Forelimb muscle (tissue), 1 donor: Measurements from ENCODE around the gene DSC2. TPM values are rescaled to one million over a fixed set of nuclear protein-coding genes. Genes with fewer than 3 reads are reported as not detected.
"Not testable (repeated sequence)": the region's sequence is repeated elsewhere in the genome, so short reads cannot be mapped to it uniquely, and the experiment has no call there.

Source experiments
- DNase-seq: peaks from one replicate; pipeline ENCODE4 v3.0.0-alpha.2; 2013; ENCODE audit warnings: low read depth
- polyA plus RNA-seq: library from polyadenylated mRNA; unstranded; fragments of 120-200 nt; gene quantifications from one replicate; pipeline ENCODE4 v1.2.1, GENCODE V29; 2013; ENCODE audit not compliant: insufficient read length

Gene DSC2
- polyA plus RNA-seq, 1 donor = 10.1 TPM

- no peak for DNase-seq
Measured at GRCh38 chr18:31043709-31044108, 58.5 kb downstream of the DSC2 start.

DNA sequence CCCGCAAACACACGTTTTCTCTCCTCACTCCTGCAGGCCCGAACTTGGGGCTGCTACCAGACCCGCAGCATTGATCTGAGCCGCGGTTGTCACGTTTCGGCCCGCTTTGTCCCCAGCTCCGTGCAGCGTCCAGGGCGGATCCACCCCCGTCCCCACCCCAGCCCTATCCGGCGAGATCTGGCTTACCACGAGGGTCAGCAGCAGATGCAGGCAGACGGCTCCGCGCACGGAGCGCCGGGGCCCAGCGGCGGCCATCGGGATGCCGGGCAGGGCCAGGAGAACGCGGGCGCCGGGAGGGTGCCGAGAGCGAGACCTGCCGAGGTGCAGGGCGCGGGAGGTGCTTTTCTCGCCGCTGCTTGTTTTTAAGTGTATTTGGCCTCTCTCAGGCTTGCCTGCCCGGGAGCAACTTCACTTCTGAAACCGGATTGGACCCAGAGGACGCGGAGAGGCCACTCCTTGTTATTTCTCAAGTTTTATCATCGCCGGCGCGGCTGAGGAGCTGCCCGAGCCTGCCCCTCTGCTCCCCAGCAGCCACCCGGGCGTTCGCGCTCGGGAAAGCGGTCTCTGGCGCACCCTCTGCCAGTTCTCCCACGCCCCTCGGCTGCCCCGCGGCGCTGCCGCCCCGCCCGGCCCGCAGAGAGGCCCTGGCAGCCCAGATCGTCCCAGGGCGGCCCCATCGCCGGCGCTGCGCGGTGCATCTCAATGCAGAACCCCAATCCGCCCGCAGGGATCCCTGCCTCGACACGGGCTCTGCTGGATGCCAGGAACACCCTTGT lies 59.6 kb downstream of the DSC2 start, which contains the start of gene DSC3:
Gene DSC3, minus strand, starts transcription at position 337 of the 776 bp plus-strand sequence. Its CDS starts 82 bp downstream, at position 255.
- no peak for DNase-seq

DNA sequence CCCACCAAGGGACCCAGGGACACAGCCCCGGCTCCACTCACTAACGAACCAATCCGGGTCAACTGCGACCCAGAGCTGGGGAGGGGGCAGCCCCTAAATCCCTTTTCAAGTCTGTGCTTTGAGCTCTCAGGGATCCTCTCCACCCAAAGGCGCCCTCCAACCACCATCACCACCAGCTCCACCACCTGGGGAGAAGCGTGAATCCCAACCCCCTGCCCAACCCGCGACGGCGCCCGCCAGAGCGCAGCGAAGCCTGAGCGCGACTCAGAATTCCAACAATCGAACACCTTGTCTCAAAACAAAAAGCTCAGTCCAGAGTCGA lies 60.2 kb downstream of the DSC2 start:
- DNase-seq = no peak

GRCh38 chr18:31041271-31042083 lies 60.7 kb downstream of the DSC2 start:
- DNase-seq = no peak

DNA sequence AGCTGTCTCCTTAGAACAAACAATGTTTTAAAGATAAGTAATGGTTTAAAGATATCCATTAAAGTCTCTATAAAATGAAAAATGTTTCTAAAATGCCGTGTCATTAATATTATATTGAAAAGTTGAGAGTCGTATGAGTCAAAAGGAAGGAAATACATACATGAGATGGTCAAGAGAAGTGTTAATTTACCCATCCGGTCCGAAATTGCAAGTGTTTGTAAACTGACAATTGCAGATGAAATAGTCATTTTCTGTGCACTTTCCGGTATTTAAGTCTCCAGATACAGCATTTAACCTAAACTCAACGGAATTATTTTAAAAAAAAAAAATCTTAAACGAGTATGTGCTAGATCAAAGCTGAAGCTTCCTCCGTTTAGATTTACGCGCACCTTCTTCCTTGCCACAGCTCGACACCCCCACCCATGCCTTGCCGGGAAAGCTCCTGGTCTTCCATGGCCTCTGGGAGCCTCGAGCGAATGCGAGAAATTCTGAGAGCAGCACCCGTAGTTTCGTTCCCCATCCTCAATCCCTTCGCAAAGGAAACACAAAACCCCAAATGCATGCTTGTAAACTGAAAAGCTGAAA lies 61.4 kb downstream of the DSC2 start:
- no peak for DNase-seq

GRCh38 chr18:31039426-31039825 lies 62.8 kb downstream of the DSC2 start:
- DNase-seq = no peak

GRCh38 chr18:31037686-31038085 lies 64.5 kb downstream of the DSC2 start:
- DNase-seq = not testable (repeated sequence)

DNA sequence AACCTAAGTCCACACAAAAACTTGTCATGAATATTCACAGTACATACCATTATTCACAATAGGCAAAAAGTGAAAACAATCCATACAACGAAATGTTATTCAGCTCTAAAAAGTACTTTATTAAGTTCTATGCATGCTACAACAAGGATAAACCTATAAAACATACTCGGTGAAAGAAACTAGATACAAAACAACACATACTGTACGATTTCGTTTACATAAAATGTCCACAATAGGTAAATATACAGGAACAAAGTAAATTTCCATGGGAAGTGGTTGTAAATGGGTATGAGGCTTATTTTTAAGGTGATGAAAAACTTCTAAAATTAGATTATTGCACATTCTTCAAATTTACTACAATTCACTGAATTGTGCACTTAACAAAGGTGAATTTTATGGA lies 67.7 kb downstream of the DSC2 start:
- DNase-seq = no peak

GRCh38 chr18:31030574-31031278 lies 71.5 kb downstream of the DSC2 start:
- DNase-seq = no peak

GRCh38 chr18:31015715-31016434 lies 86.3 kb downstream of the DSC2 start:
- no peak for DNase-seq

GRCh38 chr18:31011455-31011854 lies 90.8 kb downstream of the DSC2 start:
- not testable (repeated sequence) for DNase-seq

DNA sequence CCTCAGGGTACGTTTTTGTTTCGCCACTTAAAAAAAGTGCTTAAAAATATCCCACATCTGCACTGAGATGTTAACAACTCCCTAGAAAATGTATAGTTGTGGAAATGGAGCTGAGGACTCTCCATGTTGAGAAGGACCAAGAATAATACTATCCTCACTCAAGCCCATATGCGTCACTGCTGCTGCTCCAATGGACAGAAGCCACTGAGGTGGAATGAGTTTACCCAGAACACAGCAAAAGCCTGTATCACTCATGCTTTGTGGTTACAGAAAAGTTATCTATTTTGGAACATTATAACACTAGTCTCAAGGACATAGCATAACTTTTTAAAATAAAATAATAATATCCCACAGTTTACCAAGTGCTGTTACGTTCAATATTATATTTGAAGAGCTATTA lies 91.6 kb downstream of the DSC2 start:
- DNase-seq = no peak

Other genes starting within 250 kb of the DSC2 start
- gene DSC3, start 59.7 kb downstream of the DSC2 start, polyA plus RNA-seq = 0.34 TPM
- not detected for gene DSC1, start 60.4 kb upstream of the DSC2 start, polyA plus RNA-seq
- not detected for gene DSG1, start 215.7 kb upstream of the DSC2 start, polyA plus RNA-seq